HG02981 (cell line): ENCODE results near the gene VPS51.

Experiments used
- ATAC-seq: cut with Tn5 transposase; IDR thresholded peaks from one replicate; pipeline ENCODE4 v1.9.1; 2021; ENCODE audit warnings: mild to moderate bottlenecking, moderate library complexity; ENCODE audit not compliant: unreplicated experiment

Gene VPS51

GRCh38 chr11:65095974-65096806 is at the start of gene VPS51:
VPS51 (plus strand) TSS chr11:65096214; CDS start chr11:65096251, 37 bp downstream.
- peak; percentile 86 for ATAC-seq

- no peak for ATAC-seq
Observed at GRCh38 chr11:65047581-65048422, 48.2 kb upstream of the VPS51 start.

GRCh38 chr11:65051398-65051858 is 44.6 kb upstream of the VPS51 start:
- no peak for ATAC-seq

DNA sequence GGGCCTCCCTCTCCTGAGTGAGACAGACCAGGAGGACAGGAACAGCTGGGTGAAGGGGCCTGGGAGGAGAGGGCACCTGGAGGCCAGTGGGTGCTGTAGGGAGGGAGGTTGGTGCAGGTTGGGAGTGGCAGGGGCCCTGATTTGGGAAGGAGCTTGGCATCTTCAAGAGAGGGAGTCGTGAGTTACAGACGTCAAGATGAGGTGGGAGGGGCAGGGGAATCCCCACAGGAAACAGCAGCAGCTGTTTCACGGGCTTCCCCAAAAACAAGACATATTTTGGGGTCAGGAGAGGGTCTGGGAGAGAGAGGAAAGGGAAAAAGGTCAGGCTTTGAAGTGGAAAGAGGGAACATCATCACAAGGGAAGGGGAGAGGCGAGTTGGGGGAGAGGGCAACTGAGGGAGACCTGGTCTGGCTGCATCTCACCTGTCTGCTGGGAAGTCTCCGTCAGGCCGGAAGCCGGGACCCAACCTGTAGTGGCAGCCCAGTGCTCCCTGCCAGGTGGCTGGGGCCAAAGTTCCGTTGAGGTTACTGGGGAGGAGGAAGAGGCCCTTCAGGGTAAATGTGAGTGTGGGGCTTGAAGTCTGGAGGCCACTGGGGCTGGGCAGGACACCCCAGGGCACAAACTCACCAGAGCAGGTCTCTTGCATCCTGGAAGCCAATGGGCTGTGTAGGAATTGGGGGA is 42.0 kb upstream of the VPS51 start:
- ATAC-seq: no peak

- peak; percentile 53 for ATAC-seq
Observed at GRCh38 chr11:65055538-65055937, 40.5 kb upstream of the VPS51 start.

DNA sequence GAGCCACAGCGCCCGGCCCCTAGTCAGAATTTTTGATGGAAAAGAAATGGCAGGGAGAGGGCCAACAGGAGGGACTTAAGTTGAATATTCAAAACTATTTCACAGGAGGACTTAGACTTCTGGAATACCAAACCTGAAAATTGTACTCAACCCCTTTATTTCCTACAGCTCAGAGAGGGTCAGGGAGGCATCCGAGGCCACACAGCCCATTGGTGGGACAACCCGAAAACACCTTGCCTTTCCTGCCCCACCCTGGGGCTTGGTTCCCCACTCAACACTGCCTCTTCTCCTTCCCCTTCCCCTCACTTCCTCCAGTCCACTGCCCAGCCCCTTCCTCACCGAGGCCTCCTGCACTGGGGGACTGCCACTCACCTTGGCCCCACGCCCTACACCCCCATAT is 39.0 kb upstream of the VPS51 start:
- no peak for ATAC-seq

DNA sequence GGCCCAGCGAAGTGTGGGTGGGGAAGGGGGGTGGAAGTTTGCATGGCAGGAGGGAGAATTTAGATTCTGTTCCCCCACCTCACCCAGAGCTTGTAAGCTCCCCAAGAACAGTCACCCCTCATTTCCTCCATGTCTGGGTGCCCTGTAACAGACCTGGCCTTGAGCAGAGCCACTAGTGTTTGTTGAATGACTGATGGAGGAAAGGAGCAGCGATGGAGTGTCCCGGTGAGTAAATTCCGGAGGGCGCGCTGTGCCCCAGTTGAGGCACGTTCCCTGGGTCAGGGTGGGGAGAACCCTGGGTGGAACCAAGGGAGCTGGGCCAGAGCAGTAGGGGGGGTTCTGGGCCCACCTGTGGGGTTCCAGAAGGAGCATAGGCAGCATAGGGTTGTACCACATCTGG is 38.5 kb upstream of the VPS51 start:
- ATAC-seq: no peak

DNA sequence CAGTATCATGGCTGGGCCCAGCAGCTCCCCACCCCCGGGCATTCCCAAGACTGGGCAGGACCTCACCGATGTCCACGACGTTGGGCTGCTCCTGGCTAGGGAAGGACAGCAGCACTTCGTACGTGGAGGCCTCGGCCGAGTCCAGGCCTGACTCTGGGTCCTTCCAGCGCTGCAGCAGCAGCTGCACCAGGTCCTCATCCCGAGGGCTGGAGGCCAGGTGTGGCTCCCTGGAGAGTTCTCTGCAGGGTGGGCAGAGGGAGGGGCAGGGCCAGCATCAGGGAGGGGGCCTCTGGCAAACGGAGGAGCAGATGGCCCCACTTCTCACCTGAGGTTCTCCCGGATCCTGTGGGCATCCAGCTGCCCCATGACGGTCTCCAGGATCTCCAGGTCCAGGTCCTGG is 38.0 kb upstream of the VPS51 start:
- no peak for ATAC-seq

- no peak for ATAC-seq
Observed at GRCh38 chr11:65058419-65059054, 37.5 kb upstream of the VPS51 start, which contains the start of gene NAALADL1. NAALADL1 (minus strand) TSS chr11:65058553; CDS start chr11:65058521, 32 bp downstream.

GRCh38 chr11:65059523-65059922 is 36.5 kb upstream of the VPS51 start:
- ATAC-seq: no peak

DNA sequence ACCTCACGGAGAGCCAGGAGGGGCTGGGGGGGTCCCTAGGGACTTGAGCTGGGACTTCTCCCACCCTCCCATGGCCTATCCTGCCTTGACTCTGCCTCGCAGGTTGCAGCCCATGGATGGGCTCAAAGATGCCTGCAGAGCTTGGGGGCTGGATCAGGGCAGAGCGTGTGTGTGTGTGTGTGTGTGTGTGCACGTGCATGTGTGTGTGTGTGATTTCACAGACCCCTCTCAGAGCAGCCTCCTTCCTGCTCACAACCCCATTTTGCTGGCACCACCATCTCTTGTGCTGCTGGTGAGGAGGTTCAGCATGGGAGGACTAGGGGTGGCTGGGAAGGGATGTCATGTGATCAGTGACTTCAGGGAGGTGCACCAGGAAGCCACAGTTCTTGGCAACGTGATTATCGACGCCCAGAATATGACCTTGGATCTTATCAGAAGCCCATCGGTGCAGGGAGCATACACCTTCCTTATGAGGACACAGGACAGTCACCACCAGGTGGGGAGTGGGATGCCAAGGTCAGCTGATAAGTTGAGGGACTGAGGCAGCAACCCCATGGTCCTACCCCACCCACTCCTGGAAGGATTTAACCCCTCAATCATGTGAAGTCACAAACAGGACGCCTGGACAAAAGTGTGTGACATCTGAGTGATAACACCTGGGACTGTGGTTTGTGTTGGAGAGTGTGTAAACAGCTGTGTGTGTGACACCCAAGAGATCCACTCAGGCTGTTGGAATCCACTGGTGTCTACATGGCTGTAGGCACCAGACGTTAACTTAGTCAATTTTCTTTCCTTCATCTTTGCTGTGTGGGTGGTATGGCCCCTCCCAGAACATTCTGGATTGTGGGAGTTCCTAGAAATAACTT is 35.8 kb upstream of the VPS51 start:
- ATAC-seq: no peak

GRCh38 chr11:65060913-65061408 is 35.1 kb upstream of the VPS51 start:
- ATAC-seq: no peak

DNA sequence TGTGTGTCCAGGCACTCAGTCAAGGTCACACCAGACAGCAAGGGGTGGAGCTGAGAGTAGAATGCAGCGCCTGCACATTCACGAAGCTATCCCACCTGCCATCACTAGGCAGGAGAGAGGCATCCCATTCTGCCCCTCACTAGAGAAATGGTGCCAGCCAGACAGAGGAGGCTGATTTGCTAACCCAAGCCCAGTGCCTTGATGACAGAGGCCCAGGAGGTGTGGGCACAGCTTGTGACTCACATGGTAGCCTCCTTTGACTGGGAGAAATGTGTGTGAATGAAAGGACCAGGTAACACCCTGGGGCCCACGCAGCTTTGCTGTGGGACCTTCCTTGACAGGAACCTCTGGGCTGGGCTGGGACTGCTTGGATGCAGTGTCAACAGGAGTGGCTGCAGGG is 32.5 kb upstream of the VPS51 start:
- no peak for ATAC-seq

- ATAC-seq: no peak
Observed at GRCh38 chr11:65064847-65065240, 31.2 kb upstream of the VPS51 start.

GRCh38 chr11:65065851-65066250 is 30.2 kb upstream of the VPS51 start:
- no peak for ATAC-seq

- ATAC-seq: no peak
Observed at GRCh38 chr11:65066315-65066714, 29.7 kb upstream of the VPS51 start.

DNA sequence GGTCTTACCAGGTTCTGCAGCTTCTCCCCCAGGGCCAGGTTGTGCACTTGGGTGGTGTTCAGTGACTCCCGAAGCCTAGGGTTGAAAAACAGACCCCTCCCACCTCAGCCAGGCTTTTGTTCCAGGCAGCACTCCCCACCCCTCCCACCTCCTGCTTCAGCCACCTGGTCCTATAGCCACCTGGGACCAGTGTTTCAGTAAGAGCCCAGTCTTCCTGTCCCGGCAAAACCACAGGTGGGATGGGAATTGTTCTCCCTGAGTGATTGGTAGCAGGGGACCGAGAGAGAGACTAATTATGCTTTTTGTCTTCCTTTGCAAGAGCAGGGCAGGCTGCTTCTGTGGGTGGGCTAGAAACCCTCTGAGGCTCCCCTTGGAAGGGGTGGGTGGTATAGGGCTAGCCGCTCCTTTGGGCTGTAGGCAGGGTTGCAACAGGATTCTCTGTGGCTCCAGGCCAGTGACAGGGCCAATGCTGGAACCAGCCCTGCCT is 29.2 kb upstream of the VPS51 start:
- no peak for ATAC-seq

DNA sequence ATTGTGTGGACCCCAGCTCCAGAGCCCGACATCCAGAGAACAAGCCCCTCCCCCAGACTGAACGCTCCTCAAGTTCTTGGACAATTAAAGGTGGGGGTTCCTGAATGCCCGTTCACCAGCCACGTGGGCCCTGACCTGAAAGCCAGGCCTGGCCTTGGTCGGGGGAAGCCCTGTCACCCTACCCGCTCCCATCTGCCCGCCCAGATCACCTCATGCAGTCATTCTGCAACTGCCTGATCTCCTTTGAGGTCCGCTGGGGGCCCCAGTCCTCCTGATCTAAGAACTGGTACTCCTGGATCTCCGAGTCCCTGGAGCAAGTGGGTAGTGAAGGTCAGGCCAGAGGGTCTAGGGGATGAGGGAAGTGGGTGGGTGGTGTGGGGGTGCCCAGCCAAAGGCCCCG is 28.6 kb upstream of the VPS51 start:
- no peak for ATAC-seq

DNA sequence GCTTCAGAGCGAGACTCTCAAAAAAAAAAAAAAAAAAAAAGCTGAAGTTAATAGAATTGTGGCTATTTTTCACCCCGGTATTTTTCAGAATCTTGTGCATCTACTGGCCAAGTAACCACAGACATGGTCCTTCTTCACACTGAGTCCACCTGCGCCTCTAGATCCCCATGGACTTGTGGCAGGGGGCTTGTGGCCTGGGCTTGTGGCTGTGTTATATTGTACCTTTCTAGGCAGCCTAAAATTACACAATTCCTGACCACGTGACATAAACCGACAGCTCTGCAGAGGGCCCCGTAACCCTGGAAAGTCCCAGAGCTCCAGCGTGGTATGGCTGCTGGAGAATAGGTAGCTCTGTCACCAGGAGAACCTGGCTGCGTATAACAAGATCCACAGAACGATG is 26.8 kb upstream of the VPS51 start:
- ATAC-seq: no peak
